Stomach (tissue), 9 donors: ENCODE data around the gene FIGN. TPM values are rescaled to one million over a fixed set of nuclear protein-coding genes. Genes with fewer than 3 reads are reported as not detected.

Experiments
- DNase-seq, 2 donors: peaks; one replicate each; pipeline versions ENCODE4 v3.0.0 to v3.0.0-alpha.2; 2013 to 2019
- H3K27ac ChIP-seq, 5 donors: fragments of 200-600 bp in 4 of 5; sonication (generic) in 4 of 5; one replicate each; pipeline ENCODE4 v1.5.1; 2013 to 2019; ENCODE audit warnings: mild to moderate bottlenecking in 1 of 5, moderate library complexity in 1 of 5
- H3K27me3 ChIP-seq, 3 donors: fragments of 200-600 bp; sonication (generic); one replicate each; pipeline ENCODE4 v1.5.1; 2017 to 2019; ENCODE audit warnings: mixed run types in 1 of 3
- H3K36me3 ChIP-seq, 4 donors: fragments of 200-600 bp; sonication (generic); 1 replicate in 3 of 4; 2 replicates in 1 of 4; pipeline ENCODE4 v1.5.1; 2016 to 2019
- H3K4me1 ChIP-seq, 4 donors: fragments of 200-600 bp; sonication (generic); one replicate each; pipeline ENCODE4 v1.5.1; 2016 to 2019
- H3K4me3 ChIP-seq, 4 donors: fragments of 200-600 bp; sonication (generic) in 3 of 4; one replicate each; pipeline ENCODE4 v1.5.1; 2016 to 2019; ENCODE audit warnings: mild to moderate bottlenecking in 1 of 4
- H3K9me3 ChIP-seq, 4 donors: fragments of 200-600 bp; sonication (generic); one replicate each; pipeline ENCODE4 v1.5.1; 2016 to 2019
- CTCF ChIP-seq, 7 experiments: fragments of 450-650 bp in 4 of 7; fragments of 200-600 bp in 3 of 7; sonication (generic) in 3 of 7; IDR thresholded peaks; one replicate each; pipeline ENCODE4 v1.5.1; 2016 to 2019; ENCODE audit warnings: antibody characterized with exemption in 7 of 7, control low read depth in 2 of 7, mild to moderate bottlenecking in 1 of 7
- EP300 ChIP-seq: sonication (generic); formaldehyde crosslinking; IDR thresholded peaks from one replicate; pipeline ENCODE4 v1.6.1; 2017; ENCODE audit warnings: antibody characterized with exemption
- POLR2A ChIP-seq, 4 donors: fragments of 450-650 bp; IDR thresholded peaks; one replicate each; pipeline ENCODE4 v1.6.1; 2016; ENCODE audit warnings: antibody characterized with exemption in 4 of 4, control low read depth in 2 of 4, mild to moderate bottlenecking in 1 of 4, moderate library complexity in 1 of 4
- POLR2AphosphoS5 ChIP-seq, 3 donors: sonication (generic); formaldehyde crosslinking; IDR thresholded peaks; one replicate each; pipeline ENCODE4 v1.6.1; 2016; ENCODE audit warnings: antibody characterized with exemption in 3 of 3
- WGBS, 5 donors: extraction: QIAGEN DNeasy Blood & Tissue Kit in 3 of 5; methylation state at CpG; one replicate each; pipeline versions ENCODE4 v1.1.5 to v1.1.7; 2013 to 2018; 5-methylcytosine and 5-hydroxymethylcytosine counted together
- intact Hi-C: fragments of 100-400 bp; cut with DNase I; formaldehyde crosslinking; loops from one replicate; pipeline ENCODE4 v1.15.1; 2023; ENCODE audit warnings: low total_unique reads
- polyA plus RNA-seq, 3 donors: library from polyadenylated mRNA; stranded (reverse); fragments of 200-250 nt; gene quantifications; one replicate each; pipeline ENCODE4 v1.2.3, GENCODE V29; 2013
- total RNA-seq, 5 donors: library from RNA; depleted of rRNA; stranded (reverse); fragments of >200 nt; gene quantifications; one replicate each; pipeline versions ENCODE4 v1.1.0 to v1.2.3, GENCODE V29; 2014 to 2016
- donor health status: healthy with polysubstance abuse.
- donor health status: Bipolar disorder and iron deficiency.
- donor health status: healthy.

FIGN gene
- total and polyA plus RNA-seq, 8 donors = 0.33 to 8.9 (median 2.3) TPM

GRCh38 chr2:163752267-163752666 is 16.5 kb upstream of the FIGN start:
- 82 to 91% (median 84%) methylated on average over 5 of the region's 5 CpGs for WGBS, 5 donors
- Histone ChIP-seq H3K4me3 (no peak overlapping the region), H3K9me3 (no peaks in the 10 kb centered on the region), H3K27me3 (no peaks in the 10 kb centered on the region), H3K27ac (no peak overlapping the region), H3K4me1 (no peaks in the 10 kb centered on the region), H3K36me3 (no peaks in the 10 kb centered on the region)
- TF ChIP-seq POLR2A (IDR thresholded peaks at IDR 0.05) (no peak), POLR2AphosphoS5 (IDR thresholded peaks at IDR 0.05) (no peak), EP300 (no peak), CTCF (IDR thresholded peaks at IDR 0.05) (no peak)
- no peak for DNase-seq
- intact Hi-C loops = no loop called here

GRCh38 chr2:163751696-163752095 is 15.9 kb upstream of the FIGN start:
- H3K9me3 ChIP-seq = no peaks in the 10 kb centered on the region
- no peaks in the 10 kb centered on the region for H3K36me3 ChIP-seq
- H3K4me1 ChIP-seq = no peaks in the 10 kb centered on the region
- intact Hi-C loops = no loop called here
- no peak for TF ChIP-seq CTCF (IDR thresholded peaks at IDR 0.05)
- H3K27ac ChIP-seq = no peak overlapping the region
- no peak for DNase-seq
- no peak overlapping the region for H3K4me3 ChIP-seq
- no peaks in the 10 kb centered on the region for H3K27me3 ChIP-seq

GRCh38 chr2:163748420-163748819 is 12.6 kb upstream of the FIGN start:
- no peak for TF ChIP-seq CTCF (IDR thresholded peaks at IDR 0.05)
- no peak for TF ChIP-seq POLR2A (IDR thresholded peaks at IDR 0.05)
- TF ChIP-seq EP300 = no peak
- TF ChIP-seq POLR2AphosphoS5 (IDR thresholded peaks at IDR 0.05) = no peak
- Histone ChIP-seq H3K9me3 (no peaks in the 10 kb centered on the region), H3K27me3 (no peaks in the 10 kb centered on the region), H3K27ac (no peak overlapping the region), H3K4me3 (no peak overlapping the region), H3K36me3 (no peaks in the 10 kb centered on the region), H3K4me1 (no peaks in the 10 kb centered on the region)
- DNase-seq = no peak
- intact Hi-C loops = no loop called here

GRCh38 chr2:163741435-163741834 is 5.6 kb upstream of the FIGN start:
- peaks cover 0 to 7% (median 5%) of the 10 kb centered on the region in 4 donors for H3K4me1 ChIP-seq
- no peak for TF ChIP-seq EP300
- TF ChIP-seq POLR2A (IDR thresholded peaks at IDR 0.05) = no peak
- no peak for TF ChIP-seq POLR2AphosphoS5 (IDR thresholded peaks at IDR 0.05)
- H3K27ac ChIP-seq = no peak overlapping the region
- H3K4me3 ChIP-seq = no peak overlapping the region
- WGBS, 5 donors = 65 to 75% (median 75%) methylated on average over 5 of the region's 5 CpGs
- H3K36me3 ChIP-seq = no peaks in the 10 kb centered on the region
- intact Hi-C loops = no loop called here
- H3K9me3 ChIP-seq = no peaks in the 10 kb centered on the region
- peaks cover 0 to 5% (median 5%) of the 10 kb centered on the region in 3 donors for H3K27me3 ChIP-seq
- no peak for DNase-seq

- no peak overlapping the region for H3K4me3 ChIP-seq
- 52 to 70% (median 58%) methylated on average over 2 of the region's 2 CpGs for WGBS, 5 donors
- no peaks in the 10 kb centered on the region for H3K36me3 ChIP-seq
- peaks cover 0 to 13% (median 6%) of the 10 kb centered on the region in 4 donors for H3K4me1 ChIP-seq
- TF ChIP-seq EP300 (no peak), CTCF (IDR thresholded peaks at IDR 0.05) (no peak), POLR2AphosphoS5 (IDR thresholded peaks at IDR 0.05) (no peak), POLR2A (IDR thresholded peaks at IDR 0.05) (no peak)
- intact Hi-C loops = no loop called here
- no peak for DNase-seq
- no peak overlapping the region for H3K27ac ChIP-seq
- H3K27me3 ChIP-seq = peaks cover 0 to 10% (median 10%) of the 10 kb centered on the region in 3 donors
- no peaks in the 10 kb centered on the region for H3K9me3 ChIP-seq
Measured at GRCh38 chr2:163737563-163737962, 1.8 kb upstream of the FIGN start.
